HG03139 (cell line): ENCODE measurements around the gene ERN1.

ENCODE experiments used
- ATAC-seq: cut with Tn5 transposase; IDR thresholded peaks from one replicate; pipeline ENCODE4 v1.9.1; 2021; ENCODE audit not compliant: unreplicated experiment

Gene ERN1

DNA sequence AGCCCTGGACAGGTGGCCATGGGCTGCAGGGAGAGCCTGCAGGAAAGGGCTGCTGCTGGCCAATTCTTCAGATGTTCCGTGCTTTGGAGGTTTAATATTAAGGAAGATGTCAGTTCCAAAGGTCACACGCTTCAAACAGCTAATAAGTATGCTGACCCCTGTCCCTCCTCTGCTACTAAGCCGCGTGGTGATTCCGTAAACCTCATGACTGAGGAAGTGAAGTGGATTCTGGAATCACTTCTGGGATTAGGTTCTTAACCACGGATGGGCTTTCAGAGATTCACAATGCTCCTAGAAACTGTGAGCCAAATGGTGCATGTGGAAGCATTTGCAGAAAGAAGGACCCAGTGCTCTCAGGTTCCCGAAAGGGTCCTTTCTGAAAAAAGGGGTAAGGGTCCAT lies 28.5 kb upstream of the ERN1 start:
- no peak for ATAC-seq

DNA sequence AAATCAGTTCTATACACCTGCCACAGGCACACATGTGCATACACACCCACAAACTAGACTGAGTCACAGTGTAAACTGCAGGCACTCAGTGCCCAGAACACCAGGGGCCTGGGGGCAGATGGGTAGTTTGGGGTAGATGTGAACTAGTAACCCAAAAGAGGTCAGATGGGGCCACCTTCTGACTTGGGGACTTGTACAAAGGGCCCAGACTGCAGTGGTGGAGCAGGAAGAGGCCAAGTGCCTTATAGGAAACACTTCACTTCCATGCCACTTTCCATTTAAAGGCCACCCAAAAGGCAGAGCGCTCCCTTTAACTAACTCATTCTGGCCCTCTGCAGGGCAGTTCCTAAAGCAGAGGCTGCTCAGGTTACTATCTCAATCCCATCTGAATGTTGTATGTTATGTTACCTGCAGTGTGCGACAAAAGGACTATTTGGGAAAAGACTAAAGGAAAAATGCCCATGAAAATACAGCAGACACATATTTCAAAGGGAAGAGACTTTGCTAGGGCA lies 27.8 kb upstream of the ERN1 start:
- no peak for ATAC-seq

DNA sequence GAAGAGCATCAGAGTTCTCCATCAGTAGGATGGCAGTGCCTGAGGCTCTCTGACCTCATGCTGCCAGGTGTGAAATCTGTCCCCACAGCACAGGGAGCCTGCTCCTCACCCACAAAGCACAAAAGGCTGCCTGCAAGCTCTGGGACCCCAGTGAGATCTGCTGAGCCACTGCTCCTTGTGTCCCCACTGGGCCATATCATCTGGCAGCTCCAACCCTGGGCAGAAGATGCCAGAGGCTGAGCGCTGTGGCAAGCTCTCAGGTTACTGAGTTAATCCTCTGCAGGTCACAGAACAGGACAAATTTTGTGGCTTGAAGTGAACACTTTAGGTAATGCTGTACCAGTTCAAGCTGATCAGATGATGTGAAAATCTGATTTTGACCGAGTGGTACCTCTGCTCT lies 26.7 kb upstream of the ERN1 start:
- no peak for ATAC-seq

GRCh38 chr17:64155751-64156544 lies 26.0 kb upstream of the ERN1 start:
- no peak for ATAC-seq

DNA sequence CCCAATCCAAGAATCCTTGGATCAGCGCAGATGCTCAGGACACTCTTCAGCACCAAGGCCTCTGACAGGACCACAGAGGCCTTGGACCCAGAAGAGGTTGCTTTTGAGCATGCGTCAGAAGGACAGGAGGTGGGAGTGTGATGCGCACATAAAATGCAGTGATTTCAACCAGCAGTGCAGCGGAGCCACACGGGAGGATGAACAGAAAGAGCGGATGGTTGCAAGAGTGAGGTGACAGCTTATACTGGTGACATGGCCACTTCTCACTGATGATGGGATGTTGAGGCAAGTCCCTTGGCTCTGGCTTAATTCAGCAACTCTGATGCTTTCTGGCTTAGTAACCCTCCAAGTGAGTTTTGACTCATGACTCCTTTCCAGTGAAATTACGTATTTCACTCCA lies 25.2 kb upstream of the ERN1 start:
- ATAC-seq, result no peak

DNA sequence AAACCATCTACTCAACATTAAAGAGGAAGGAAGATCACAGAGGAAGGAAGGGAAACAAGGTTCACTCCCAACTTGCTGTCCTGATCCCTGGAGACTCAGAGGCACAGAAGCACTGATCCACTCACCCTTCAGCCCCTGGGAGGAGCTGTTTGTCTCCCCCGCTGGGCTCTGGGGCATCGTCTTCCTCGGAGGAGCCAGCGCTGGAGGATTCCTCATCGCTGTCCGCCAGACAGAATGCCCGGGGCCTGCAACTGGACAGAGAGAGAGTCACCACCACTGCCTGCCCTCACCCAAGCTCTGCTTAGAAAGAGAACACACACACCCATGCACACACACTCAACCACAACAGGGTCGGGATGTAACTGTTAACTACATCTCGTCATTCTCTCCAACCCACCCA lies 24.8 kb upstream of the ERN1 start:
- no peak for ATAC-seq

- no peak for ATAC-seq
These were observed 24.4 kb upstream of the ERN1 start for GRCh38 chr17:64154313-64154695.

DNA sequence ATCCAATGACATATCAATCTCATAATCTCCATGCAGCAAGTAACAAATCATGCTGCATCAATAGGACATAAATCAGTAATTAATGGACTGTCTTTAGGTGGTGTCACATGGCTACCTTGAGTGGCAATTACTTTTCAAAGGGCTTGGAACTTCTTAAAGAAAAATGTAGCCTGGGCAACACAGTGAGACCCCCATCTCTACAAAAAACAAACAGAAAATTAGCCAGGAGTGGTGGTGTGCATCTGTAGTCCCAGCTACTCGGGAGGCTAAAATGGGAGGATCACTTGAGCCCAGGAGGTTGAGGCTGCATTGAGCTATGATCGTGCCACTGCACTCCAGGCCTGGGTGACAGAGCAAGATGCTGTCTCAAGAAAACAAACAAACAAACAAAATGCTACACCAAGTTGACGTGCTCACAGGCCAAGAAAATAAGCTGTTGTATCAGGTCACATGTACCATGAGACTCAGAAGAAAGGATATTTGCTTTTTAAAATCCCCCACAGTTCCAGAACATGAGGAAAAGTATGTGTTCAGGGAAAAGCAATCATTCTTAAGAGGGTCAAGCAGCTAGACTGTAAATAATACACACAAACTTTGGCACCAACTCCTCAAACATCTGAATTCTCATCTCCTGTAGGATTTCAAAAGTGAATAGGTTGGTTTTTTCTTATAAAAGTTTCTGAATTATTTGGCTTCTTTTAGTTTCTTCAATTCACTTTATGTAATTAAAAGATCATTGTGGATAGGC lies 23.8 kb upstream of the ERN1 start:
- ATAC-seq, result no peak

DNA sequence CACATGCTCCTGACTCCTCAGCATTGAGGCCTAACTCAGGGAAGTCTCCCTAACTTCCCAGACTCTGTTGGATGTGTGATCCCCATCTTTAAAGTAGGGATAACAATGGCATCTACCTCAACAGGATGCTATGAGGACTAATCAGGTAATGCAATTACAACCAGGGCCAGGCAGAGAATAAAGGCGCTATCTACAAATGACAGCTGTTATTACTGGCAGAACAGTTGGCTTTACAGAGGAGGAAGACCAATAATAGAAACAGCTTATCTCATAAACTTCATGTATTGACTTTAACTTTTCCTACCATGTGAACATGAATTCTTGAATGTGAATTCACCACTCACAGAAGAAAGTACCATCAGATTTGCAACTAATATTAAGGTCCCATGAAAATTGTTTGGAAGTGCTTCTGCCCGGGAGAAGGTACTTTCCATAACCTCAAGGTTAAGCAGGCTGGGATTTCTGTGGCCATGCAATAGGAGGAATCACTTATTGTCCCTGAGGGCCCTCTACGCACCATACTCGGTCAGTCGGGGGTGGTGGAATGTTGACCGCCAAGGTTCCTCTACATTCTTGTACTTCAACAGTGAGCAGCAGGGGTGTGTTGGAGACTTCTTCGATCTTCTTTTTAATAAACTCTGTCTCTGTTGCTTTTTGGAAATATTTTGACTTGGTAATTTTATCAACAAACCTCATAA lies 22.6 kb upstream of the ERN1 start:
- no peak for ATAC-seq

- no peak for ATAC-seq
These were observed 21.0 kb upstream of the ERN1 start for GRCh38 chr17:64151016-64151368.

- ATAC-seq, result no peak
These were observed 20.5 kb upstream of the ERN1 start for GRCh38 chr17:64150237-64151015.

GRCh38 chr17:64149196-64149595 lies 19.3 kb upstream of the ERN1 start:
- no peak for ATAC-seq

- no peak for ATAC-seq
These were observed 18.8 kb upstream of the ERN1 start for GRCh38 chr17:64148699-64149098.

GRCh38 chr17:64148017-64148631 lies 18.2 kb upstream of the ERN1 start:
- no peak for ATAC-seq

- ATAC-seq, result no peak
These were observed 17.4 kb upstream of the ERN1 start for GRCh38 chr17:64147110-64148016.

GRCh38 chr17:64146418-64147109 lies 16.6 kb upstream of the ERN1 start:
- peak; percentile 7 for ATAC-seq

- ATAC-seq, result peak; percentile 93
These were observed 15.9 kb upstream of the ERN1 start for GRCh38 chr17:64145751-64146417.

DNA sequence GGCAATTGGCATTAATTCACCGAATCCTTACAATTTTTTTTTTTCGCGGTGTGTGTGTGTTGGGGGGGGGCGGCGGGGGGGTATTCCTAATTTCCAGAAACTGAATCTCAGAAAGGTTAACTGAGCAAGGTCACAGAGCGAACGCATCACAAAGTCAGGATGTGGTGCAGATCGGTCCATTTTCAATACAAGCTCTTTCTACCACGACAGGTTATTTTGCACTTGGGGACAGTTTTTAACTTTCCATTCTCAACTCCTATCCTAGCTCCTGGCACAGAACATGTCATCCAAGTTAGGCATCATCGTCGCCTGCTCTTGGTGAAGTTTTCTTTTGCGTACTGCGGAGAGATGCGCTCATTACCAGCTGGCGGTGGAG lies 15.4 kb upstream of the ERN1 start:
- ATAC-seq, result peak; percentile 4
